H1 (cell line): ENCODE data around the gene TPD52L2. TPM values are rescaled to one million over a fixed set of nuclear protein-coding genes. Genes with fewer than 3 reads are reported as not detected.
A peak's percentile ranks its signal among the peaks of the same experiment; 100 is the strongest.

Experiments used
- CTCF ChIA-PET: fragments of 300-600 bp; sonication (Branson Sonifier 250); formaldehyde crosslinking; loops from one replicate; lab custom pipeline; 2021; ENCODE audit not compliant: partially characterized antibody; lab: Charles Lee
- POLR2A ChIA-PET: fragments of 300-600 bp; sonication (Branson Sonifier 250); formaldehyde crosslinking; loops from one replicate; lab custom pipeline; 2021; ENCODE audit warnings: inconsistent platforms; ENCODE audit not compliant: partially characterized antibody; lab: Charles Lee
- DNase-seq, 2 experiments: peaks; one replicate each; pipeline versions ENCODE4 v3.0.0 to v3.0.0-alpha.2; 2010 to 2022; ENCODE audit warnings: low spot score in 2 of 2, low read depth in 1 of 2, mixed read lengths in 1 of 2
- FAIRE-seq: peaks from 2 replicates; lab custom pipeline; 2011; peaks lifted over from hg19 to GRCh38; lab: Jason Lieb, UNC
- H2AFZ ChIP-seq: 2 replicates; pipeline ENCODE4 v1.8.1; 2012; ENCODE audit warnings: low read length, inconsistent platforms
- H2AK5ac ChIP-seq: 2 replicates; pipeline ENCODE4 v1.6.1; 2013; ENCODE audit warnings: low read depth, low read length
- H2BK120ac ChIP-seq: replicated peaks from 2 replicates; pipeline ENCODE3; 2013; ENCODE audit warnings: low read depth, low read length, inconsistent platforms
- H2BK12ac ChIP-seq: 2 replicates; pipeline ENCODE4 v1.6.1; 2013; ENCODE audit warnings: low read depth, low read length
- H2BK15ac ChIP-seq: 2 replicates; pipeline ENCODE4 v1.6.1; 2013; ENCODE audit warnings: low read length
- H2BK20ac ChIP-seq: 2 replicates; pipeline ENCODE4 v1.6.1; 2013; ENCODE audit warnings: low read length
- H2BK5ac ChIP-seq: 2 replicates; pipeline ENCODE4 v1.6.1; 2013; ENCODE audit warnings: low read depth, low read length
- H3K14ac ChIP-seq: 2 replicates; pipeline ENCODE4 v1.6.1; 2013; ENCODE audit warnings: inconsistent platforms; ENCODE audit not compliant: insufficient read length
- H3K18ac ChIP-seq: 2 replicates; pipeline ENCODE4 v1.6.1; 2013; ENCODE audit warnings: low read length; ENCODE audit errors: extremely low read depth
- H3K23ac ChIP-seq: 2 replicates; pipeline ENCODE4 v1.6.1; 2013; ENCODE audit warnings: inconsistent platforms; ENCODE audit not compliant: insufficient read length
- H3K23me2 ChIP-seq: 2 replicates; pipeline ENCODE4 v1.6.1; 2013; ENCODE audit warnings: low read depth, low read length
- H3K27ac ChIP-seq: 2 replicates; pipeline ENCODE4 v1.6.1; 2011; ENCODE audit warnings: low read depth, low read length, inconsistent platforms
- H3K27me3 ChIP-seq, 4 experiments: replicated peaks in 1 of 4; 1 replicate in 1 of 4; 2 replicates in 3 of 4; pipeline versions ENCODE4 v1.6.1 to v1.8.1; 2011 to 2013; ENCODE audit warnings: low read length in 3 of 4, mild to moderate bottlenecking in 3 of 4, inconsistent platforms in 2 of 4, mixed read lengths in 2 of 4, moderate library complexity in 1 of 4; ENCODE audit not compliant: control insufficient read depth in 3 of 4, insufficient read depth in 3 of 4; ENCODE audit errors: extremely low read depth in 1 of 4
- H3K36me3 ChIP-seq, 4 experiments: 2 replicates each; pipeline versions ENCODE4 v1.6.1 to v1.8.1; 2011 to 2013; ENCODE audit warnings: mild to moderate bottlenecking in 4 of 4, low read length in 3 of 4, moderate library complexity in 2 of 4, control low read depth in 1 of 4, inconsistent platforms in 1 of 4; ENCODE audit not compliant: insufficient read depth in 4 of 4, control insufficient read depth in 2 of 4
- H3K4ac ChIP-seq: replicated peaks from 2 replicates; pipeline ENCODE3; 2013; ENCODE audit warnings: low read length, low read depth, mixed read lengths, inconsistent platforms; ENCODE audit not compliant: insufficient read length
- H3K4me1 ChIP-seq, 4 experiments: replicated peaks in 1 of 4; 1 replicate in 1 of 4; 2 replicates in 3 of 4; pipeline versions ENCODE4 v1.6.1 to v1.8.1; 2011 to 2013; ENCODE audit warnings: low read length in 3 of 4, inconsistent platforms in 2 of 4, mixed read lengths in 1 of 4; ENCODE audit not compliant: insufficient read depth in 4 of 4, control insufficient read depth in 3 of 4
- H3K4me2 ChIP-seq, 2 experiments: 2 replicates each; pipeline versions ENCODE4 v1.6.1 to v1.8.1; 2011 to 2013; ENCODE audit warnings: low read depth in 2 of 2, low read length in 2 of 2, control low read depth in 1 of 2, inconsistent platforms in 1 of 2, mild to moderate bottlenecking in 1 of 2; ENCODE audit not compliant: insufficient read depth in 1 of 2
- H3K4me3 ChIP-seq, 4 experiments: fragments of 200-600, 300-600 bp in 1 of 4; sonication (generic), shearing (Covaris generic), sonication (Bioruptor Twin) in 1 of 4; 2 replicates each; pipeline versions ENCODE4 v1.5.1 to v1.8.1; 2011 to 2016; ENCODE audit warnings: low read length in 4 of 4, low read depth in 3 of 4, control low read depth in 2 of 4, inconsistent platforms in 2 of 4, mild to moderate bottlenecking in 2 of 4, mixed read lengths in 1 of 4, moderate library complexity in 1 of 4; ENCODE audit not compliant: insufficient read depth in 2 of 4; ENCODE audit errors: extremely low read depth in 1 of 4
- H3K56ac ChIP-seq: replicated peaks from 2 replicates; pipeline ENCODE3; 2013; ENCODE audit warnings: low read depth, mild to moderate bottlenecking, mixed read lengths, low read length, inconsistent platforms; ENCODE audit not compliant: insufficient read length
- H3K79me1 ChIP-seq: 2 replicates; pipeline ENCODE4 v1.6.1; 2013; ENCODE audit warnings: low read depth, low read length, control low read depth
- H3K79me2 ChIP-seq, 2 experiments: 2 replicates each; pipeline versions ENCODE4 v1.6.1 to v1.8.1; 2012 to 2013; ENCODE audit warnings: low read length in 2 of 2, mild to moderate bottlenecking in 2 of 2, inconsistent platforms in 1 of 2; ENCODE audit not compliant: insufficient read depth in 2 of 2, control insufficient read depth in 1 of 2
- H3K9ac ChIP-seq, 4 experiments: replicated peaks in 1 of 4; 1 replicate in 1 of 4; 2 replicates in 3 of 4; pipeline versions ENCODE4 v1.6.1 to v1.8.1; 2011 to 2013; ENCODE audit warnings: low read depth in 3 of 4, low read length in 3 of 4, control low read depth in 2 of 4, mild to moderate bottlenecking in 2 of 4, moderate library complexity in 2 of 4, inconsistent platforms in 1 of 4; ENCODE audit errors: extremely low read depth in 1 of 4
- H3K9me3 ChIP-seq, 2 experiments: 2 replicates each; pipeline versions ENCODE4 v1.6.1 to v1.8.1; 2012 to 2013; ENCODE audit warnings: mild to moderate bottlenecking in 2 of 2, moderate library complexity in 2 of 2, control low read depth in 1 of 2, inconsistent platforms in 1 of 2, low read depth in 1 of 2, low read length in 1 of 2, mixed read lengths in 1 of 2; ENCODE audit not compliant: insufficient read depth in 2 of 2
- H4K20me1 ChIP-seq, 2 experiments: replicated peaks in 1 of 2; 2 replicates each; pipeline versions ENCODE3 to v1.8.1; 2011 to 2013; ENCODE audit warnings: inconsistent platforms in 2 of 2, low read length in 2 of 2, mild to moderate bottlenecking in 1 of 2; ENCODE audit not compliant: insufficient read depth in 2 of 2, control insufficient read depth in 1 of 2
- H4K5ac ChIP-seq: 2 replicates; pipeline ENCODE4 v1.6.1; 2013; ENCODE audit warnings: low read length, low read depth, mixed read lengths, inconsistent platforms; ENCODE audit not compliant: insufficient read length
- H4K8ac ChIP-seq: 2 replicates; pipeline ENCODE4 v1.8.0; 2013; ENCODE audit warnings: mild to moderate bottlenecking, moderate library complexity, low read length, inconsistent platforms; ENCODE audit not compliant: insufficient read depth; ENCODE audit errors: extremely low read depth
- H4K91ac ChIP-seq: replicated peaks from 2 replicates; pipeline ENCODE3; 2013; ENCODE audit warnings: low read length, mixed read lengths, inconsistent platforms; ENCODE audit not compliant: insufficient read length
- ATF2 ChIP-seq: IDR thresholded peaks from 2 replicates; pipeline ENCODE4 v1.6.1; 2012; ENCODE audit warnings: low read length, inconsistent platforms
- BCL11A ChIP-seq, 2 experiments: IDR thresholded peaks; one replicate each; pipeline ENCODE4 v1.6.1; 2011; ENCODE audit warnings: low read depth in 2 of 2, low read length in 2 of 2, mild to moderate bottlenecking in 2 of 2
- EGR1 ChIP-seq: IDR thresholded peaks from 2 replicates; pipeline ENCODE4 v1.6.1; 2011; ENCODE audit warnings: low read depth, low read length, borderline replicate concordance
- MAFK ChIP-seq: IDR thresholded peaks from 2 replicates; pipeline ENCODE4 v1.6.1; 2012; ENCODE audit warnings: low read depth, mild to moderate bottlenecking, improper control_type of control experiment, low read length
- PHF8 ChIP-seq: fragments of 200-600 bp; sonication (generic); conservative IDR thresholded peaks from 2 replicates; pipeline ENCODE4 v1.7.1; 2012; ENCODE audit warnings: low read depth, mild to moderate bottlenecking, inconsistent platforms, low read length, moderate library complexity
- POLR2A ChIP-seq, 2 experiments: IDR thresholded peaks; 1 replicate in 1 of 2; 2 replicates in 1 of 2; pipeline ENCODE4 v1.6.1; 2011; ENCODE audit warnings: low read depth in 2 of 2, low read length in 2 of 2, mild to moderate bottlenecking in 2 of 2; ENCODE audit errors: control extremely low read depth in 1 of 2
- SAP30 ChIP-seq: fragments of 300-600 bp; sonication (generic); IDR thresholded peaks from 2 replicates; pipeline ENCODE4 v1.7.1; 2012; ENCODE audit warnings: low read length, moderate library complexity, mild to moderate bottlenecking, inconsistent platforms; ENCODE audit not compliant: insufficient read depth, insufficient replicate concordance
- SIN3A ChIP-seq, 2 experiments: IDR thresholded peaks in 1 of 2; conservative IDR thresholded peaks in 1 of 2; 2 replicates each; pipeline ENCODE4 v1.6.1; 2011 to 2012; ENCODE audit warnings: low read length in 2 of 2, improper control_type of control experiment in 1 of 2, low read depth in 1 of 2, mild to moderate bottlenecking in 1 of 2
- SIRT6 ChIP-seq: IDR thresholded peaks from one replicate; pipeline ENCODE4 v1.7.1; 2012; ENCODE audit warnings: low read length, inconsistent platforms
- SIX5 ChIP-seq: IDR thresholded peaks from 2 replicates; pipeline ENCODE4 v1.6.1; 2011; ENCODE audit warnings: mild to moderate bottlenecking, low read depth, low read length
- TBP ChIP-seq: IDR thresholded peaks from 2 replicates; pipeline ENCODE4 v1.6.1; 2011; ENCODE audit warnings: low read depth, low read length, improper control_type of control experiment
- WGBS, 2 experiments: shearing (Covaris generic) in 1 of 2; methylation state at CpG; one replicate each; pipeline versions ENCODE4 v1.1.6 to v1.1.7; 2013 to 2015; ENCODE audit warnings: low lambda C conversion rate in 2 of 2, mixed read lengths in 2 of 2, inconsistent platforms in 1 of 2, low coverage in 1 of 2, missing lambda C conversion rate in 1 of 2; ENCODE audit not compliant: insufficient replicate concordance in 2 of 2, insufficient coverage in 1 of 2, insufficient read length in 1 of 2; ENCODE audit errors: extremely low coverage in 1 of 2, missing lambda C conversion rate in 1 of 2; 5-methylcytosine and 5-hydroxymethylcytosine counted together
- polyA plus RNA-seq, 7 experiments: library from polyadenylated mRNA; depleted of rRNA in 3 of 7; stranded (reverse) in 5 of 7; unstranded in 2 of 7; fragments of >200 nt in 5 of 7; fragments of 200-250 nt in 2 of 7; gene quantifications; 1 replicate in 5 of 7; 2 replicates in 1 of 7; 4 replicates in 1 of 7; pipeline versions ENCODE4 v1.2.1 to v1.2.3, GENCODE V29; 2011 to 2013; ENCODE audit warnings: missing spikeins in 2 of 7, mixed read lengths in 2 of 7
- total RNA-seq: library from RNA; stranded (reverse); fragmentation: NEBNext Ultra II Directional; extraction: Animal tissue kit (Norgen Biotek cat#: 25700); gene quantifications from 2 replicates; pipeline ENCODE4 v1.2.1, GENCODE V29; 2021

TPD52L2 gene
- total and polyA plus RNA-seq, 2 of the 8 experiments (the other 6 are each of a cell fraction or from before 2014, with no cell fraction given), result 77.1 to 80.2 TPM

- H4K5ac ChIP-seq, result no peak overlapping the region
- WGBS, 2 experiments, result 94% methylated on average over 32 of the region's 32 CpGs; no CpG with 5 or more reads in 1 of the 2 experiments
- no peaks in the 10 kb centered on the region for H3K23me2 ChIP-seq
- H3K79me2 ChIP-seq, result peaks cover 0 to 33% of the 10 kb centered on the region in 2 experiments; a peak in 1 of 4 replicates
- no peak overlapping the region for H3K23ac ChIP-seq
- H2AFZ ChIP-seq, result no peak overlapping the region
- DNase-seq (no peak), FAIRE-seq (no peak)
- H2AK5ac ChIP-seq, result no peak overlapping the region
- H4K91ac ChIP-seq, result no peak overlapping the region
- no peaks in the 10 kb centered on the region for H3K4me1 ChIP-seq
- H2BK12ac ChIP-seq, result no peak overlapping the region
- peak overlapping the region; percentile 9; the same call in 1 of the 2 replicates for H4K8ac ChIP-seq
- no peak overlapping the region for H3K4me3 ChIP-seq
- H3K9me3 ChIP-seq, result no peaks in the 10 kb centered on the region
- peaks cover 7 to 34% of the 10 kb centered on the region in 2 experiments for H4K20me1 ChIP-seq
- ChIA-PET POLR2A (interaction anchor here (0.6 to 4.3 kb wide), 5 partner anchors 12 to 79 kb away, joined by 3 to 26 read pairs (median 7); partner anchors contain the start of genes TPD52L2 and UCKL1), CTCF (interaction anchor here (0.6 to 4.3 kb wide), 8 partner anchors 9 to 340 kb away, joined by 3 to 12 read pairs (median 3); no protein-coding TSS in a partner anchor)
- H3K27ac ChIP-seq, result no peak overlapping the region
- H2BK15ac ChIP-seq, result no peak overlapping the region
- H3K79me1 ChIP-seq, result peaks cover 8% of the 10 kb centered on the region; the same call in 1 of the 2 replicates
- no peak overlapping the region for H3K4me2 ChIP-seq
- H3K18ac ChIP-seq, result no peak overlapping the region
- no peak overlapping the region for H3K4ac ChIP-seq
- H3K9ac ChIP-seq, result no peak overlapping the region
- no peak overlapping the region for H3K14ac ChIP-seq
- no peak overlapping the region for H2BK20ac ChIP-seq
- no peaks in the 10 kb centered on the region for H3K27me3 ChIP-seq
- no peak overlapping the region for H2BK120ac ChIP-seq
- H3K56ac ChIP-seq, result no peak overlapping the region
- peaks cover 23 to 50% (median 41%) of the 10 kb centered on the region in 4 experiments for H3K36me3 ChIP-seq
- H2BK5ac ChIP-seq, result no peak overlapping the region
- TF ChIP-seq EGR1, result no peak
- TF ChIP-seq POLR2A (IDR thresholded peaks at IDR 0.05; ENCODE audit: control extremely low read depth in 1 of 2, low read depth in 2 of 2, low read length in 2 of 2), result no peak
- no peak for TF ChIP-seq SAP30
- TF ChIP-seq SIN3A (conservative IDR thresholded peaks at IDR 0.05 in 1 of 2, IDR thresholded peaks at IDR 0.05 in 1 of 2; ENCODE audit: low read depth in 1 of 2, low read length in 2 of 2), result no peak
- no peak for TF ChIP-seq ATF2
- TF ChIP-seq TBP, result no peak
- TF ChIP-seq PHF8, result no peak
- no peak for TF ChIP-seq SIX5
- no peak for TF ChIP-seq MAFK
- TF ChIP-seq SIRT6, result no peak
- TF ChIP-seq BCL11A (IDR thresholded peaks at IDR 0.05; ENCODE audit: low read depth in 2 of 2, low read length in 2 of 2), result no peak
Measured at GRCh38 chr20:63877755-63878470, 12.8 kb downstream of the TPD52L2 start.
